ENCODE measurements around the gene THEMIS.
"Not testable (repeated sequence)": the region's sequence is repeated elsewhere in the genome, so short reads cannot be mapped to it uniquely, and the experiment has no call there.

Gene THEMIS

DNA sequence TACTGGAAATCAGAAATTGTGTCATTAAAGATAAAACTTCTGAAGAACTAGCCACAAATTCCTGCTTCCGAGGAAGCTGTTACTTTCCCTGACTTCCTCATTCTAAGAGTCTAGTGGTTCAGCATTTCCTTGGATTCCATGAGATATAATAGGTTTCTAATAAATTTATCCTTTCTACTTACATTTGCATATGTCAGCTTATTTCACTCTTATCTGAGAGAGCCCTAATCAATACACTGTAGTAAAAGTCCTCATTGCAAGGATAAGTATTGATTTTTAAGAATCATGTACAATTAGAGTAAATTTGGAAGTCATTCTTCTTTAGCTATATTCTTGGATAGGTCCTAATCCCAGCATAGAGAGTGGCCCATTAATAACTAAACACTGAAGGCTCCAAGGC lies 16.9 kb upstream of the THEMIS start:
- DNase-seq (ENCODE audit: low read depth in 2 of 2) = no peak

DNA sequence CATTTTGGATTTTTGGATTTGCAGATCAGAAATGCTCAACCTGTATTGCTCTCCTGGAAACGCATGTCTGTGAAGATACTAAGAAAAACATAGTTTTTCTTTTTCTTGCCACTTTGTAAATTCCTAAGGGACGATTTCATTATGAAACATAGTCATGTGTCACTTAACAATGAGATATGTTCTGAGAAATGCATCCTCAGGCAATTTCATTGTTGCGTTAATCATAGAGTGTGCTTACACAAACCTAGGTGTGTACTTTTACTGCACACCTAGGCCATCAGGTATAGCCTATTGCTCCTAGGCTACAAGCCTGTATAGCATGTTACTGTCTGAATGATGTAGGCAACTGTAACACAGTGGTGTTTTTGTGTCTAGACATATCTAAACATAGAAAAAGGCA lies 13.4 kb upstream of the THEMIS start:
- no peak for DNase-seq (ENCODE audit: low read depth in 2 of 2)

DNA sequence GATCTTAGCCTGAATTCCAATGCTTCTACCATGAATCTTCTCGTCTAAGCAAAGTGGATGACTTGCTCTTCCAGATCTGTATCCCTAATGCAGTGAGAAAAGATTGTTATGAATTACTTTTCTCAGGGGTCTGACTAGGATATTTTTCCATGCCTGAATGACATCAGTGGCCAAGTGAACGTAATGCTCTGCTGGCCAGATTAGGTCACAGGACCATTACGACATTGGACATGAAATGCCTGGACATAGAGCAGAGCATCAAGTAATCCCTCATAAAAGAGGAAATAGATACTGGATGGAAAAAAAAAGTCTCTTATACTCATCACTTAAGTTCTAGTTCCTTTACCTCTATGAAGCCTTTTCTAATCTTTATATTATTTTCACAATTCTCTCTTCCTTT lies 12.1 kb upstream of the THEMIS start:
- no peak for DNase-seq (ENCODE audit: low read depth in 2 of 2)

DNA sequence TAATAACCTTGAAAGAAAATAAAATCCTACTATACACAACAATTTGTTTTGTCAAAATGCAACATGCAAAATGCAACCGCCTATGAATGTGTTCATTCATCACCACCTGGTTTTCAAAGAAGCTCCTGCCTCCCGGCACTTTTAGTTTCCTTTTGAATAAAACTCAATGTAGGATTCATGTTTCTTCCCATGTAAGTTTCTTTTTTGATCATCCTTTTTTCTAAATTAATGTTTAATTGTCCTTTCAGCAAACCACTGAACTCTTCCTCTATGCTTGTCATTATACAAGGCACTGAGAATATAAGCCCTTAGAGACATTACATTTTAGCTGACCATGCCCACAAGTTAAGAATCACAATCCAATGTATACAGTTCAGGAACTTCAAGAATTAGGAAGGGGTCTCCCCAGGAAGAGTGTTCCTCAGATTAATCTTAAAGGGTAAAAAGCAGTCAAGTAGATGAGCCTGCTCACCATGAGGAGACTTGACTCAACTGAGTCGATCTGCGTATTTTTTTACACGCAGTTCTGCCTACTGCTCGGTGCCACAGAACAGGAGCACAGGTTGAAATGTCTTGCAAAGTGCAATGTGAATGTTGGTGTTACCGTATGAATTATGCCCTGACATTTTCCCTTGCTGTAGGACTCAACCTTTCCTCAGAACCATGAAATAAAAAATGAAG lies 7.2 kb upstream of the THEMIS start:
- no peak for DNase-seq (ENCODE audit: low read depth in 2 of 2)

DNA sequence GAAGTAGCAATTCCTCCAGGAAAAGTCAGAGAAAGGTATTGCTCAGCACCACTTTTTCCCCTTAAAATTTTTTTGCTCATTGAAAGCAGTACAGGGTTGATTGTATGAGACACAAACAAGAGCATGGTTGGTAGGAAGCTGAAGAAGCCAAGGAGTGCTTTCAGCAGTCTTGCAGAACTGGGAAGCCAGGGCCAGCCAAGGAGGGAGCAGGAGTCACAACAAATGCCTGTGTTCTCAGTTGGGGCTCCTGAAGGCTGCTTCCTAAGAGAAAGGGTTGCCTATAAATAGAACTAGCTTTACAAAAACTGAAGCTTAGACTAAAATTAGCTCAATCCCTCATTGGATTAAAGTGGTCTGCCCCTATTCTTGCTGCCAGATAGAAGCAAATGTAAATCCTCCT lies 3.3 kb upstream of the THEMIS start:
- no peak for DNase-seq (ENCODE audit: low read depth in 2 of 2)

DNA sequence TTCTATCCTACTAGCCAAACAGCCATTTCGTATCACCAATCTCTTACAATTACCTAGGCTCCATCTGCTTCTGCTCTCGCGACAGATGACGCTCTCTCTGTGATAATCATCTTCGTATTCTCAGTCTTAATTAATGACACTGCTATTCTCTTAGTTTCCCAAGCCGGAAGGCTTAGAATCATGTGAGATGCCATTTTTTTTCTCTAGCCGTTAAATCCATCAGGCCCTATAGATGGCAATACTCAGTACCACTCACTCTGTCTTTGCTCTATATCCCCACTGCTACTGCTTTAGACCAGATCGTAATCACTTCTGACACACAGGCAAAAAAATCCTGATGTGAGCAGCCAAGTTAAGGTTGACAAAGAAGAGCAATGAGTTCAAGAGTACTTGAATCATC lies 2.1 kb upstream of the THEMIS start:
- DNase-seq (ENCODE audit: low read depth in 2 of 2) = no peak

DNA sequence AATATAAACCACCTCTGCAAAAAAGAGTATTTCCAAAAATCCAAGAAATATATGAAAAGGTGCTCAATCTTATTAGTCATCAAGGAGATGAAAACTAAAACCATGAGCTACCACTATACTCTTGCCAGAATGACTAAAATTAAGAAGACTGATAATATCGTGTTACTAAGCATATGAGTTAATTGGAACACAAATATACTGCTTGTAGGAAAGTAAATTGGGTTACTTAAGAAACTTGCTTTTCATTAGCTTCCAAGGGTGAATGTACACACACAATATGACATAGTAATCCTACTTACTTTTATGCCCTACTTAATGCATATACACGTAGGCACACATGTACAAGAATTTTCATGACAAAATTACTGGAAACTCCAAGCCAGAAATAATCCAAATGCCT lies 3.4 kb downstream of the THEMIS start:
- no peak for DNase-seq (ENCODE audit: low read depth in 2 of 2)

DNA sequence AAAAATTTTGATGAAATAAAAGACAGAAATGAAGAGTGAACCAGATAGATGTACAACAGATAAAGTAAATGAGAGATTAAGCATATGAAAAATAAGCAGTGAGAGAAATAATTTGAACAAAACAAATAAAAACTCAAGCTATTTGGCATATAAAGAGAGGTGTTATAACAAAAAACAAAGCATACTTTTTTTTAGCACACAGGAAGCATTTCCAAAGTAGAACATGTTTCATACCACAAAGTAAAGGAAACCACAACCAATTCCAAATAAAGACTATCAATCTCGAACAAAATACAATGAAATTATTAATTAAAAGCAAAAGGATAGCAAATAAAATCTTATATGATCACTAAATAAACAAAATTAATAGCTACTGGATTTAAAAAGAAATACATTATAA lies 6.8 kb downstream of the THEMIS start:
- DNase-seq (ENCODE audit: low read depth in 2 of 2) = no peak

DNA sequence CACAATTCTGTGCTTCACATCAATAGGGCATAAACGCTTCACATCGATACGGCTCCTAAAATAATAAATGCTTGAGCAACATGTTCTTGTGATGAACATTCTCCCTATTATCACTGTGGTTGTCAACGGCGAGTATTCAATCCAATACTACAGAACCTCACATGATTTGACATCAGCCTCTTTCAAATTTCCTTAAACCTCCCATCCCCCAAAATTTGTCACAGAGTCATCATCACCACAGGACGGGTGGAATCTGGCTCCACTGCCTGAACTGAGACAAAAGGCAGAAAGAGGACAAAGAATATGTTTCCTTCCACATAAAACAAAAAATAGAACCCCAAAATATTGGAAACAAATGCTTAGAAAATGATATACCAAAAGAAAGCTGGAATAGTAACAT lies 7.3 kb downstream of the THEMIS start:
- DNase-seq (ENCODE audit: low read depth in 2 of 2) = no peak

DNA sequence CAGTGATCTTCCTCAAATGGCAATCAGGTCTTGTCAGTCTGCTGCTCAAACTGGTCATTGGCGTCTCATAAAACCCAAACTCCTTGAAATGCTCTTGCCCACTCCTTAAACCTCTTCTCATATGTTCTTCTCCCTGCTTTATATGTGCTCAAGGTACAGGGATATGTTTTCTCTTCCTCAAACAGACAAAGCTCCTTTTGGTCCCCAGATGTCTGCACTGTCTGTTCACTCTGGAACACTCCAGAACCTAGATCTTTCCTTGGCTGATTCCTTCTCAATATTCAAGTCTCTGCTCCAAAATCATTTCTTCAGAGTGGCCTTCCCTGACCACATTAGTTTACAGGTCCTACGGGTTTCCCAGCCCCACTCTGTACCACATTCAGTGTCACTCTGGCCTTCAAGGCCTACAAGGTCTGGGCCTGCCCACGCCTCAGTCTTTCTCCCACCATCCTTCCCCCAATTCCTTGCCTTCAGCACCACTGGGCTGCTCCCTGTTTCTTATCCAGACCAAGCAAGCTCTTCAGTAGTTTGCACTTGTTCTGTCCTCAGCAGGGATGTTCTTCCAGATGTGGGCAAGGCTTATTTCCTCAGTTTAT lies 9.0 kb downstream of the THEMIS start:
- no peak for DNase-seq (ENCODE audit: low read depth in 2 of 2)

DNA sequence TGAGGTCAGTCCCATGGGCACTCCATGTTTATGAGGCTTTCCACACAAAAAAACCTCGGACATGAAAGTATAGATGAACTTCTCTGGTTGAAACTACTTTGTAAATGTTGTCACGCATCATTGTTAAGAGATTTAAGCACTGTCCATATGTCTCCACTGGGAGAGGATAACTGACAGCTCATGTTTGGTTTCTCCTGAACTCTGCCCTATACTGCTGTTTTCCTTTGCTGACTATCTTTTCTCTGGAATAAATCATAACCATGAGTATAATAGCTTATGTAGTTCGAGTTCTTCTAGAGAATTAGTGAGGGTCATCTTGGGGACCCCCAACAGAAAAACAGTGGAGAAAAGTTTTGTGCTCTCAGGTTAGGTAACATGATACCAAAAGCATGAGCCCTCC lies 14.3 kb downstream of the THEMIS start:
- no peak for DNase-seq (ENCODE audit: low read depth in 2 of 2)

DNA sequence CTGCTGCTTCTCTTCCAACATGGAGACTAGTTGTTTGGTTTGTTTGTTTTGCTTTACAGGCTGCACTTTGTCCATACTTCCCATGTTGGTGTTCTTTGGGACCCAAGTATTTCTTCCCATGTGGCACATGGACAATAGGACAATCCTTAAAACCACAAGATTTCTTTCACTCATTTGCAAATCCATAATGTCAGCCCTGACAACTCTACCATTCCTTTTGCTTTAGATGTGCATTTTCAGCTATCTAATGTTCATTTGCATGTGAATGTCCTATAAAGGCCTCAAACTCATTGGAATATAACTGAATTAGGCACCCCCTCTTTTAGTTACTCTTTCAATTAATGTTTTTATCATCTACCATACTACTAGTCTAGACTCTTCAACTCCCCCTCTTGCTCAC lies 16.7 kb downstream of the THEMIS start:
- no peak for DNase-seq (ENCODE audit: low read depth in 2 of 2)

DNA sequence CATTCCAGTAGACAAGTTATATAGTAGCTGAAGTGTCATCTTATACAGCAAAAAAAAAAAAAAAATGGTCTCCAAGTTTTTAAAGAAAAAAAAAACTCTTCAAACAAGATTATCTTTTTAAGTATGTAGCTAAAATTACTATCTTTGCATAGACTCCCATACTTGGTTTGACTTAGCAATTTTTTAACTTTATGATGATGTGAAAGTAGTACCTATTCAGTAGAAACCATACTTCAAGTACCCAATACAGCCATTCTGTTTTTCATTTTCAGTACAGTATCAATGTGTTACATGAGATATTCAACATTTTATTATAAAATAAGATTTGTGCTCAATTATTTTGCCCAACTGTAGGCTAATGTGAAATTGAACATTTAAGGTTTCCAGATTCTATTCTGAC lies 18.9 kb downstream of the THEMIS start:
- not testable (repeated sequence) for DNase-seq (ENCODE audit: low read depth in 2 of 2)

DNA sequence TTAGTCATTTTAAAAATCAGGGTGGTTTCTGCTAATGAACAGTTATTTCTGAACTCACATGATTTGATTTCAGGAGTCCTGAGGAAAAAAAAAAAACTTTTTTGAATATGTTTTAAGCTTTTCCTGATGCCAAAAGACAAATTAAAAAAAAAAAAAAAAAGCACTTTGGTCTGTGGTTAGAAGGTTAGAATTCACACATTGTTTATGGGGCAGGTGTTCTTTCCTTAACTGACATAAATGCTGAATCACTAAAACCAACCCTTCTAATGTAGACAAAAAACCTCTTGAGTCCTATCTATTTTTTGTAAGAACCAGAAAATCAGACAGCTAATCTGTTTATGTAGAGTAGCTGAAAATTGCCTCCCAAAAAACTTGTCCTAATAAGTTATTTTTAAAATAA lies 20.4 kb downstream of the THEMIS start:
- no peak for DNase-seq (ENCODE audit: low read depth in 2 of 2)

DNA sequence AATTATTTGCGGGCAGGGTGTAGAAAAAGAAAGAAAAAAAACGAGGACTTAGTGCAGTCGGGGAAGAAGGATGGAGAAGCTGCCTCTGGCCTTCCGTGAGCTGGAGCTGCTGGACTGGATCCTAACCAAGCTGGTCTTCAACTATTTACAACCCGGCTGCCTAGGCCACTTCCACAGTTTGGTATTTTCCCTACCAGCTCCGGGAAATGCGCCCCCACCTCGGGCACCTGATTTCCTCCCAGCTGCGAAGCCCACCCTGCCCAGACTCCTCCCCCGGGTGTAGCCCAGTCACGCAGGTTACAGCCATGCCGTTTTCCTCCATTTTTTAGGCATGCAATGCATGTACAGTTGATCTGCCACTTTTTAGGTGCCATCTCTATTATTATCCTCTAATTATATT lies 21.2 kb downstream of the THEMIS start:
- peak; percentile 14 to 26 for DNase-seq (ENCODE audit: low read depth in 2 of 2)

DNA sequence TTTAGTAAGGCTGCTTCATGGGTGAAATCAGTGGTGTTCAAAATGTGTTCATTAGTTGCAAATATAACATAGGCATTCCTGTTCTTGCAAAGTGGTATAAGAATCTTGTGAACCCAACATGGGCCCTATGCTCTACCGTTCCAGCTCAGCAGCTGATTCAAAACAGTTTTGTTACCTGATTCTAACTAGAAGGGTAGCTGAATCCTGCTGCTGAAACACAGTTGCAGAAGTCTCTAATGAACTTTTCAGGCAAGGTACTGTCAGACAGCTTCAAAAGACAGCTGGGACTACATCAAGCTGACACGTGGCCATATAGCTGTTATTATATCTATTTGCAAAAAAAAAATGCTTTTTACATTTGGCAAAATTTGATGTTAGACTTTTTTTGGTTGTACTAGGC lies 22.7 kb downstream of the THEMIS start:
- DNase-seq (ENCODE audit: low read depth in 2 of 2) = no peak

DNA sequence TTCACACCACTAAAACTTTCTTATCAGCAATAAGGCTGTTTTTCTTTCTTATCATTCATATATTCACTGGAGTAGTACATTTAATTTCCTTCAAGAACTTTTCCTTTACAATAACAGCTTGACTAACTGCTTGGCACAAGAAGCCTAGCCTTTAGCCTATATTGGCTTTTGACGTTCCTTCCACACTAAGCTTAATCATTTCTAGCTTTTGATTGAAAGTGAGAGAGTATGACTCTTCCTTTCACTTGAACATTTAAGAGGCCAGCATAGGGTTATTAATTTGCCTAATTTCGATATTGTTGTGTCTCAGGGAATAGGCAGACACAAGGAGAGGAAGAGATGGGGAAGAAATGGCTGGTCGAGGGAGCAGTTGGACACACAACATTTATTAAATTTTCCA lies 23.6 kb downstream of the THEMIS start:
- no peak for DNase-seq (ENCODE audit: low read depth in 2 of 2)

DNA sequence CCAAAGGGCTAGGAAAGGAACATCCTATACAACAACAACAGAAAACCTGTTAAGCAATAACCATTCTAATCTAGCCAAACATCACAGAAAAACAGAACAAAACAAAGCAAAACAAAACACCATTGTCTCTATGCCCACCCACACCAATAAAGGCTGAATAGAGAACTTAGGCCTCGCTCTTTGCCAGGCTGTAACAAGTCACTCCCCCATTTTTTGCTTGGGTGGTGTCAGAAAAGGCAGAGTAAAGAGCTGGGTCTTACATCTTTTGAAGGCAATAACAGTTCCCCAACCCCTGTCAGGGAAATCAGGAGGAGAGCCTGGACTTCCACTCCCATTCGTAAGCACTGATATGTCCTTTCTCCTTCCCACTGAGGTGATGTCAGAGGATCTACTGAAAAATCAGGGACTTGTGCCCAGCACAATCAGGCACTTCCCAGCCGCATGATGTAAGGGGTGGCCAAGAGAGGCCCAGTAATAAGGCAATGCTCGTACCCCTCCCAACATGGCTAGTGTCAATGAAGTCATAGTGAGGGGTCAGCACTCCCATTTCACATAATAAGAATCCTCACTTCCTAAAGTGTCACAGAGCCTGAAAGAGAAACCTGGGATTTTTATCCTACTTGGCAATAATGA lies 31.0 kb downstream of the THEMIS start:
- DNase-seq (ENCODE audit: low read depth in 2 of 2) = no peak

DNA sequence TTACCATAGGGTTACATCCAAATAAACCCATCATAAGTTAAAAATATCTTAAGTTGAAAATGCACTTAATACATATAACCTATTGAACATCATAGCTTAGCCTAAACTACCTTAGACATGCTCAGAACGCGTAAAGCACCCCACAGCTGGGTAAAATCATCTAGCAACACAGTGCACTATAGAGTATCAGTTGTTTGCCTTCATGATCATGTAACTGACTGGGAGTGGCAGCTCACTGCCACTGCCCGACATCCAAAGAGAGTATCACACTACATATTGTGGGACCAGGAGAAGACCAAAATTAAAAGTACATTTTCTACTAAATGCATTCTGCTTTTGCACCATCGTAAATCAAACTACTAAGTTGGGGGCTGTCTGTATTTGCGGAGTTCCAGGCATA lies 31.7 kb downstream of the THEMIS start:
- DNase-seq (ENCODE audit: low read depth in 2 of 2) = no peak

DNA sequence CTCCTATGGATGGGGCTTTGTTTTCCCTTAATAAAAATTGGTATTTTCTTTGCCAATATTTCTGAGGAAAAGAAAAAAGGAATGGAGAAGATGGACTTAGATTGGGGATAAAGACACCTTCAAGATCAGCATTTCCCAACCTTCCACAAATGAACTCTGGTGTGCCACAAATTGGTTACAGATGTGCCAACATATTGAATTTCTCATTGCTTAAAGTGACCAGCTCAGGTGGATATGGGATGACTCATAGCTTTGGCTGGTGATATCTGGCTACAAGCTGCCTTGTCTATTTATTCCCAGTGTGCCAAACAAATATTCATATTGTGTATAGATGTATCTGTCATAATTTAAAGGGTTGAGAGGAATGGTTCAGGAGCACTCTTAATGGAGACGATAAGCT lies 32.5 kb downstream of the THEMIS start:
- DNase-seq (ENCODE audit: low read depth in 2 of 2) = no peak

DNA sequence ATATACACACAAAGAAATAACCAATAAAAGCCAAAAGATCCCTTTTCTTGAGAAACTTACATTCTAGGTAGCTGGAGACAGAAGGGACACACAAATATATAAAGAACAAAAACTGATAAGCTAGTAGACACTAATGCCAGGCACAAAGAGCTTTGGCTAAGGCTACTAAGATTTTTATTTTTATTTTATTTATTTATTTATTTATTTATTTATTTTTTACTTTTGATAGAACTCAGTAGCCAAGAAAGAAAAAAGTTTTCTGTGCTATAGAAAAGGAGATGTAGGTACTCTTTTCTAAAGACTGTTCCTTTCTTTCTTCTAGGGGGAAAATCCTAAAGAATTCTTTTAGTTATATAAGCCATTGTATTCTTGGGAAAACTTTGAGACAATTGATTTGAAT lies 34.1 kb downstream of the THEMIS start:
- no peak for DNase-seq (ENCODE audit: low read depth in 2 of 2)

DNA sequence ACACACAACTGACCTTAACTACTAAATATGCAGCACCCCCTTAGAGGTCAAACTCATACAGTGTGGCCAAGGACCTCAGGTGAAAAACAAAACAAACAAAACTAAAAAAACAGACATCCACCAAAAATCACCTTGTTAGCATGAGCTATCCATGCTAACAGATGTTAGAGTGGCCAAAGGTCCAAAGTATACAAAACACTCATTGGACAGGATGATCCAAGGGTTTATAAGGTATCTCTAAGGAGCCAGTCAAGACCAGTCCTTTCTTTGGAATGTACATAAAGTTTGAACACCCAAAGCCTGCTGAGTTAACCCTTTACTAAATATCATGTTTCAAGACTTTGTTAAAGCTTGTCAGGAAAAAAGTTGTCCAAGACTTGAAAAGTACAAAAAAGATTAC lies 35.8 kb downstream of the THEMIS start:
- DNase-seq (ENCODE audit: low read depth in 2 of 2) = no peak

DNA sequence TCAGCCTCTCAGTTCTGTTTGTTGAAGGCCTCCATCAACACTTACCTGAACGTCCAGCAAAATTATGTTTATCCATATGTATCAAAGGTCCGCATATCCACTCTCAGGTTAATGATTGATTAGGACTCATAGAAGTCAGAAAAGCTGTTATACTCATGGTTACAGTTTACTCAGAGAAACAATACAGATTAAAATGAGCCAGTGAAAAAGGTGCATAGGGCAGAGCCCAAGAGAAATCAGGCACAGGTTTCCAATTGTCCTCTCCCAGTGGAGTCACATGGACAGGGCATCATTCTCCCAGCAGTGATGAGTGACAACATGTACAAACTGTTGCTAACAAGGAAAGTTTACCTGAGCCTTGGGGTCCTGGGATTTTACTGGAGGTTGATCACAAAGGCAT lies 36.2 kb downstream of the THEMIS start:
- no peak for DNase-seq (ENCODE audit: low read depth in 2 of 2)

DNA sequence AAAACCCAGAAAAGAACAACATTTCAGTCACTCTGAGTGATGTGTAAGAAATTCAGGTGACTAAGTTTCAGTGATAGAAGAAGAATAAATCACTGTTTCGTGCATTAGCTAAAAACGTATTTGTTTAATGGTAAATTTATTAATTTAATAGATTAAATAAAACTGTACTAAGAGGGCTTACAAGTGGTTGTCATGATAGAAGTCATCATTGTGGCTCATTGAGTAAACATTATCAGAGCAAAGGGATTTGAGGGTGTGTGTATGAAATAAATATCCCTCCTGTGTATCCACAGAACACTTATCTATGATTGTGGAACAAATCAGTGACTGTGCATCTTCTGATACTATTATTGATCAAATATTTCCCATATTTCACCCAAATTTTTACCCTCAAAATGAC lies 40.1 kb downstream of the THEMIS start:
- no peak for DNase-seq (ENCODE audit: low read depth in 2 of 2)
